ENCODE measurements around the gene ENKUR. TPM values are rescaled to one million over a fixed set of nuclear protein-coding genes. Genes with fewer than 3 reads are reported as not detected.

The ENKUR gene
- total RNA-seq, 2 experiments from 2014 or later = not detected

DNA sequence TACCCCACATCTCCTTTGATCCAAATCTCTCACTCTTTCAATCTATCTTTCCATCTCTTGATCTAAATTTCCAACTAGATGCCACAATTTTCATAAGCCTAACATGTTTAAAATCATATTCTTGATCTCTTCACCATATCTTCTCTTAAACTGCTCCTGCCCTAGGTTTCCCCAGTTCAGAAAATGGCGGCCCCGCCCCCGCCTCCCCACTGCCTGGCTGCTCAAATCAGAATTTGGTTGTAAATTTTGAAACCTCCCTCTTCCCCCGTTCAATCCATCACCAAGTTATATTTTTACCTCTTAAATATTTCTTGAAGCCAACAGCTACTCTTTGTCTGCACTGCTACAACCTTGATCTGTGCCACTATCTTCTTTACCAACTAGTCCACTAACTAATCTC lies 36.3 kb downstream of the ENKUR start:
- ChIA-PET POLR2A (no interaction called here), CTCF (no interaction called here)
- Histone ChIP-seq H3K27ac (ENCODE audit: low read depth in 1 of 2, low read length in 2 of 2) (no peak overlapping the region), H3K4me1 (ENCODE audit: insufficient read depth, low read length) (no peaks in the 10 kb centered on the region), H3K4me3 (ENCODE audit: low read length) (no peak overlapping the region), H3K36me3 (ENCODE audit: insufficient read depth, low read length) (no peaks in the 10 kb centered on the region), H3K9me3 (ENCODE audit: control insufficient read depth in 1 of 2, insufficient read depth in 1 of 2, low read length in 2 of 2) (no peaks in the 10 kb centered on the region), H3K27me3 (ENCODE audit: control insufficient read depth in 1 of 2, insufficient read depth in 2 of 2, low read length in 2 of 2) (no peaks in the 10 kb centered on the region)
- no peak for DNase-seq
- ATAC-seq (ENCODE audit: poor library complexity) = no peak
- no peaks in the 10 kb centered on the region for H3K36me3 Mint-ChIP-seq (ENCODE audit: low read depth)
- intact Hi-C loops (cut with DNase I, micrococcal nuclease) = no loop called here
- peaks cover 13% of the 10 kb centered on the region for H3K4me1 Mint-ChIP-seq (ENCODE audit: low read depth)
- TF ChIP-seq, protein P1, sequence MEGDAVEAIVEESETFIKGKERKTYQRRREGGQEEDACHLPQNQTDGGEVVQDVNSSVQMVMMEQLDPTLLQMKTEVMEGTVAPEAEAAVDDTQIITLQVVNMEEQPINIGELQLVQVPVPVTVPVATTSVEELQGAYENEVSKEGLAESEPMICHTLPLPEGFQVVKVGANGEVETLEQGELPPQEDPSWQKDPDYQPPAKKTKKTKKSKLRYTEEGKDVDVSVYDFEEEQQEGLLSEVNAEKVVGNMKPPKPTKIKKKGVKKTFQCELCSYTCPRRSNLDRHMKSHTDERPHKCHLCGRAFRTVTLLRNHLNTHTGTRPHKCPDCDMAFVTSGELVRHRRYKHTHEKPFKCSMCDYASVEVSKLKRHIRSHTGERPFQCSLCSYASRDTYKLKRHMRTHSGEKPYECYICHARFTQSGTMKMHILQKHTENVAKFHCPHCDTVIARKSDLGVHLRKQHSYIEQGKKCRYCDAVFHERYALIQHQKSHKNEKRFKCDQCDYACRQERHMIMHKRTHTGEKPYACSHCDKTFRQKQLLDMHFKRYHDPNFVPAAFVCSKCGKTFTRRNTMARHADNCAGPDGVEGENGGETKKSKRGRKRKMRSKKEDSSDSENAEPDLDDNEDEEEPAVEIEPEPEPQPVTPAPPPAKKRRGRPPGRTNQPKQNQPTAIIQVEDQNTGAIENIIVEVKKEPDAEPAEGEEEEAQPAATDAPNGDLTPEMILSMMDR (IDR thresholded peaks at IDR 0.05) = no peak
- no peaks in the 10 kb centered on the region for H3K9me3 Mint-ChIP-seq
- H3K4me3 Mint-ChIP-seq = no peak overlapping the region
- no peaks in the 10 kb centered on the region for H3K27me3 Mint-ChIP-seq
- H3K27ac Mint-ChIP-seq = no peak overlapping the region

DNA sequence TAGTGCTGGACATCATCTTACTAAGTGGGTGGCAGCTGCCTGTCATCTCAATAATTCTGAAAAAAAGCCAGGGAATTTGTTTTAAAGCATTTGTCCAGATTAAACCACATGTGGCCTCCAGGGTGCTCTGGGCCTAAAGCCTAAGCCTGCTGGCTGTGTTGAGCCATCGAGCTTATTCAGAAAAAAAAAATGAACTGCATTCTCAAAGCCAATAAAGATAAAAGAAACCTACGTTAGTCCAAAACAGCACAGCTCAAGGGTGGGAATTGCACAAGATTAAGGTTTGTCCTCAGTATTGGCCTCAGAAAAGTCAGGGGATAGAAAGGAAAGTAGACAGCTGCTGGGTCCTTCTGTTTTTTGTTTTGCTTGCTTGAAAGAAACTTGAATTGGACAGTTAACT lies 41.0 kb downstream of the ENKUR start:
- no peaks in the 10 kb centered on the region for H3K27me3 Mint-ChIP-seq
- Histone ChIP-seq H3K27ac (ENCODE audit: low read depth in 1 of 2, low read length in 2 of 2) (no peak overlapping the region), H3K36me3 (ENCODE audit: insufficient read depth, low read length) (no peaks in the 10 kb centered on the region), H3K9me3 (ENCODE audit: control insufficient read depth in 1 of 2, insufficient read depth in 1 of 2, low read length in 2 of 2) (no peaks in the 10 kb centered on the region), H3K4me1 (ENCODE audit: insufficient read depth, low read length) (peaks cover 3% of the 10 kb centered on the region), H3K4me3 (ENCODE audit: low read length) (no peak overlapping the region), H3K27me3 (ENCODE audit: control insufficient read depth in 1 of 2, insufficient read depth in 2 of 2, low read length in 2 of 2) (no peaks in the 10 kb centered on the region)
- TF ChIP-seq, protein P1 (IDR thresholded peaks at IDR 0.05) = no peak
- CTCF ChIA-PET = no interaction called here
- H3K4me1 Mint-ChIP-seq (ENCODE audit: low read depth) = no peaks in the 10 kb centered on the region
- ATAC-seq (ENCODE audit: poor library complexity) (no peak), DNase-seq (no peak)
- no peak overlapping the region for H3K4me3 Mint-ChIP-seq
- intact Hi-C loops (cut with DNase I, micrococcal nuclease) = no loop called here
- POLR2A ChIA-PET = no interaction called here
- H3K27ac Mint-ChIP-seq = no peak overlapping the region
- no peaks in the 10 kb centered on the region for H3K9me3 Mint-ChIP-seq
- no peaks in the 10 kb centered on the region for H3K36me3 Mint-ChIP-seq (ENCODE audit: low read depth)

DNA sequence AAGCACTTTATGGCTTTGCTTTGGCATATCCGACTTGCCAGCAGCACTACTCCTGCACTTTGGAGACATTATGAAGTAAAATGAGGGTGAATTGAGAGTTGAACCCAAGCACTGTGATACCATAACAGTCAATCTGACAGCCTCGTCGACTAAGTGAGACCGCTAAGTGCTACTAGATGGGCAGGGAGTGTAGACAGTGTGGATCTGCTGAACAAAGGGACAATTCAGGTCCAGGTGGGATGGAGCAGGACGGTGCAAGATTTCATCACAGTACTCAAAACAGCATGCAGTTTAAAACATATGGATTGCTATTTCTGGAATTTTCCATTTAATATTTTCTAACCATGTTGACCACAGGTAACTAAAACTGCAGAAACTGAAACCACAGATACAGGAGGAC lies 42.8 kb downstream of the ENKUR start:
- H3K36me3 Mint-ChIP-seq (ENCODE audit: low read depth) = no peaks in the 10 kb centered on the region
- ChIA-PET CTCF (no interaction called here), POLR2A (no interaction called here)
- Histone ChIP-seq H3K9me3 (ENCODE audit: control insufficient read depth in 1 of 2, insufficient read depth in 1 of 2, low read length in 2 of 2) (no peaks in the 10 kb centered on the region), H3K36me3 (ENCODE audit: insufficient read depth, low read length) (no peaks in the 10 kb centered on the region), H3K27me3 (ENCODE audit: control insufficient read depth in 1 of 2, insufficient read depth in 2 of 2, low read length in 2 of 2) (no peaks in the 10 kb centered on the region), H3K27ac (ENCODE audit: low read depth in 1 of 2, low read length in 2 of 2) (no peak overlapping the region), H3K4me1 (ENCODE audit: insufficient read depth, low read length) (peaks cover 3% of the 10 kb centered on the region), H3K4me3 (ENCODE audit: low read length) (no peak overlapping the region)
- intact Hi-C loops (cut with DNase I, micrococcal nuclease) = no loop called here
- H3K9me3 Mint-ChIP-seq = no peaks in the 10 kb centered on the region
- DNase-seq (no peak), ATAC-seq (ENCODE audit: poor library complexity) (no peak)
- TF ChIP-seq, protein P1 (IDR thresholded peaks at IDR 0.05) = no peak
- no peaks in the 10 kb centered on the region for H3K4me1 Mint-ChIP-seq (ENCODE audit: low read depth)
- H3K27ac Mint-ChIP-seq = no peak overlapping the region
- H3K27me3 Mint-ChIP-seq = no peaks in the 10 kb centered on the region
- H3K4me3 Mint-ChIP-seq = no peak overlapping the region

Measured in CD4-positive, alpha-beta T cell (primary cell).